Omental fat pad (tissue), 4 donors: Measurements from ENCODE around the gene JTB. TPM values are rescaled to one million over a fixed set of nuclear protein-coding genes. Genes with fewer than 3 reads are reported as not detected.
A peak's percentile ranks its signal among the peaks of the same experiment; 100 is the strongest.

Source experiments
- ATAC-seq: fragments of 150-250 bp; one replicate; pipeline ENCODE4 v1.9.1; 2016; ENCODE audit warnings: mild to moderate bottlenecking, moderate library complexity; ENCODE audit not compliant: low FRiP score
- DNase-seq: peaks from one replicate; pipeline ENCODE4 v3.0.0-alpha.2; 2019; ENCODE audit warnings: low spot score
- total RNA-seq, 4 donors: library from RNA; depleted of rRNA; stranded (reverse); fragments of >200 nt; gene quantifications; one replicate each; pipeline ENCODE4 v1.1.0, GENCODE V29; 2016
- TF ChIP-seq, protein P1 (sequence below), 3 donors: fragments of 450-650 bp; IDR thresholded peaks; one replicate each; pipeline ENCODE4 v1.5.1; 2016 to 2017; ENCODE audit warnings: antibody characterized with exemption in 3 of 3, mild to moderate bottlenecking in 3 of 3, moderate library complexity in 2 of 3

Gene JTB
- total RNA-seq, 4 donors from 2014 or later, result 190 to 258 (median 208) TPM

DNA sequence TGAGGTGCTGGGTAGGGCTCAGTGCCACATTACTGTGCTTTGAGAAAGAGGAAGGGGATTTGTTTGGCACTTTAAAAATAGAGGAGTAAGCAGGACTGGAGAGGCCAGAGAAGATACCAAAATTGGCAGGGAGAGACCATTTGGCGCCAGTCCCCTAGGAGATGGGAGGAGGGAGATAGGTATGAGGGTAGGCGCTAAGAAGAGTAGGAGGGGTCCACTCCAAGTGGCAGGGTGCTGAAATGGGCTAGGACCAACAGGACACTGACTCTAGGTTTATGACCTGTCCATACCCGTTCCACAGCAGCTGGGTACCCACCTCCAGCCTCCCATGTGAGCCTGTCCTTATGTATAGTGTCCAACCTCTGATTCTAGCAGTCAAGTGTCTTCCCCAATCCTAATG, 18.0 kb downstream of the JTB start:
- ATAC-seq (no peak), DNase-seq (no peak)
- TF ChIP-seq, protein P1, sequence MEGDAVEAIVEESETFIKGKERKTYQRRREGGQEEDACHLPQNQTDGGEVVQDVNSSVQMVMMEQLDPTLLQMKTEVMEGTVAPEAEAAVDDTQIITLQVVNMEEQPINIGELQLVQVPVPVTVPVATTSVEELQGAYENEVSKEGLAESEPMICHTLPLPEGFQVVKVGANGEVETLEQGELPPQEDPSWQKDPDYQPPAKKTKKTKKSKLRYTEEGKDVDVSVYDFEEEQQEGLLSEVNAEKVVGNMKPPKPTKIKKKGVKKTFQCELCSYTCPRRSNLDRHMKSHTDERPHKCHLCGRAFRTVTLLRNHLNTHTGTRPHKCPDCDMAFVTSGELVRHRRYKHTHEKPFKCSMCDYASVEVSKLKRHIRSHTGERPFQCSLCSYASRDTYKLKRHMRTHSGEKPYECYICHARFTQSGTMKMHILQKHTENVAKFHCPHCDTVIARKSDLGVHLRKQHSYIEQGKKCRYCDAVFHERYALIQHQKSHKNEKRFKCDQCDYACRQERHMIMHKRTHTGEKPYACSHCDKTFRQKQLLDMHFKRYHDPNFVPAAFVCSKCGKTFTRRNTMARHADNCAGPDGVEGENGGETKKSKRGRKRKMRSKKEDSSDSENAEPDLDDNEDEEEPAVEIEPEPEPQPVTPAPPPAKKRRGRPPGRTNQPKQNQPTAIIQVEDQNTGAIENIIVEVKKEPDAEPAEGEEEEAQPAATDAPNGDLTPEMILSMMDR (IDR thresholded peaks at IDR 0.05), result no peak

DNA sequence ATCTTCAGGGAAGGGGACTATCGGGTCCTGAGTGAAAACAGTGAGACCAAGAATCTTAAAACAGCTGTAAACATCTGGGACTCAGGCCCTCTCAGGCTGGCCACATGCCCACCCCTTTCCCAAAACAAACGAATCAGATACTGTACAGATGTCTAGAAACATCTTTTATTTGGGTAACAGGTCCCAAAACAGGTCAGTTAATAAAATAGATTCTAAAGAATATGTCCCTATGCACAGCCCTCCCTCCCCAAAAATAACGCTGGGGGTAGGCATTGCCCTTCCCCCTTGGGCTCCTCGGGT, 18.6 kb downstream of the JTB start:
- ATAC-seq (peak; percentile 1), DNase-seq (no peak)
- TF ChIP-seq, protein P1 (IDR thresholded peaks at IDR 0.05), result no peak

DNA sequence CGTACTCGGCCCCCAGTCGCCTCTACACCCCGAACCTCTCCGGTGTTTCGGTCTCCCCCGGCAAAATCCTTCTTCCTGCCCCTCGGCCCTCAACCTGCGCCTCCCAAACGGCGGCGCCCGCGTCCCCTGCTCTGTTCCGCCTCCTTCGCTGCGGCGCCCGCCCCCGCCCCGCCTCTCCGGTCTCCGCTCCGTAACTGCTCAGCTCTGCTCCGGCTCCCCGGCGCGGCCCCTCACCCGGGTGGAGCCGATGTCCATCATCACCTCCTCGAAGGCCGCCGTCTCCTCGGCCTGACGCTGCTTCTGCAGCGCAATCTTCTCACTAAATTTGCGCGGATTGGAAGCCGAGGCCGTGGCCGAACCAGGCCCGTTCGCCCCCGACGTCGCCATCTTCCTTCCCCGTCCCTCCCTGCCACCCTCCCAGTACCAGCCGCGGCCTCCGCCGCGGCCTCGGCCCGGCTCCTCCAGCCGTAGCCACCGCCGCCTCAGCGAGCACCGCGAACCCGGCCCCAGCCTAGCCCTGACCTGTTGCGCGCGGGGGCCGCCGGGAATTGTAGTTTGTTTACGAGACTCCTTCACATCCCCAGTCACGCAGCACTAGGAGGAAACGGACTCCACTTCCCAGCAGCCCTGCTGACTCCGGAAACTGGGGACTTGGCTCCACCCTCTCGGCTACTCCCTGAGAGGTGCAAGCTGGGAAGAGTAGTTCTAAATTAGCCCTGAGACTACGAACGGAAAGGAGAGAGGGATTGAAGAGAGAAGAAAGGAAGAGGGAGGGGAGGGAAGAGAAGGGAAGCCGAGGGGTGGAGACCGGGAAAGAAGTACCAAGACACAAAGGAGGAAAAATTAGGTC, 19.1 kb downstream of the JTB start, which contains the start of gene CRTC2:
Gene CRTC2 (minus strand): TSS at position 502 of the 850 bp plus-strand sequence. CDS start 115 bp downstream, at position 387.
- TF ChIP-seq, protein P1 (IDR thresholded peaks at IDR 0.05), result no peak
- DNase-seq (peak; percentile 98), ATAC-seq (peak; percentile 86)

DNA sequence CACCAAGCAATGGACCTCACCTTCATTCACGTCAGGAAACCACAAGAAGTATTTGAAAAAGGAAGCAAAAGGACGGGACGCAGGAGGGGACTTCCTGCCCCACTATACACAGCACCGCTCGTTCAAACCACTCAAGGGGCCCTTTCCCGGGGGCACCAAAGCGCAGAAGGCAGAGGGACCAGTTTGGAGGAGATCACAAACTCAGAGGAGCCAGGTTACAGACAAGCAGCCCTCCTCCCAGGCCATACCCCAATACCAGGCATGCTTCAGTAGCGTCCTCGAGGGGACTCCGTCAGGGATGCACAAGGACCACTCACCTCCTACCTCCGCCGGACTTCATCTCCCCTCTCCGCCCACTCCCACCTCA, 19.7 kb downstream of the JTB start:
- TF ChIP-seq, protein P1 (IDR thresholded peaks at IDR 0.05), result no peak
- DNase-seq (no peak), ATAC-seq (no peak)

DNA sequence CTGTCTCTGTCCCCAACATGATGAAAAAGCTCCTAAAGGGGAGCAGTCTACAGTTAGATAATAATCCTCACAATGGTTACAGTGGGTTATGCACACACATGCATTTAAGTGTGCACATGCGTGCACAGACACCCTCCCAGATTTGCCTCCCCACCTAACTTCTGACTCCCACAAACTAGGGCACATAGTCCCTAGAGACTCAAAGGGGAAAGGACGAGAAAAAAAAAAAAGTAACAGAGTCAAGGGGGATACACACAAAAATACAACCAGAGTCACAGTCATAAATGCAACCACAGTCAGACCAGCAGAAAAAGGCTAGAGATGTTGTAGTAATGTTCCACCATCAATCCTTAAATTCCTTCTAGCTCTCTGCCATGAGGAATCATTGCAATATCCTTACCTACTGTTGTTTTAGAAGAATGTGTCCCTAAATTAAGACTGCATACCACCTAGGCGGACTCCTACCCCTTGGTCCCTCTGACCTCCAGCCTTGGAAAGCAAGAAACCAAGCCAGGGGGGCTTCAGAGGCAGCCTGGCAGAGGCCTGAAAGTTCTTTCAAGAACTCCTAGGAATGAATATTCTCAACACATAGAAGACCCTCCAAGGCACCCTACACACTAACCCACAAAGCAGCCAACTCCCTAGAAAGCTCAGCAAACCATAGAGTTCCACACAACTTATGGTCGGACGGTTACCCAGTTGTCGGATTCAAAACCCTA, 20.3 kb downstream of the JTB start:
- TF ChIP-seq, protein P1 (IDR thresholded peaks at IDR 0.05), result no peak
- no peak for DNase-seq
- no peak for ATAC-seq

DNA sequence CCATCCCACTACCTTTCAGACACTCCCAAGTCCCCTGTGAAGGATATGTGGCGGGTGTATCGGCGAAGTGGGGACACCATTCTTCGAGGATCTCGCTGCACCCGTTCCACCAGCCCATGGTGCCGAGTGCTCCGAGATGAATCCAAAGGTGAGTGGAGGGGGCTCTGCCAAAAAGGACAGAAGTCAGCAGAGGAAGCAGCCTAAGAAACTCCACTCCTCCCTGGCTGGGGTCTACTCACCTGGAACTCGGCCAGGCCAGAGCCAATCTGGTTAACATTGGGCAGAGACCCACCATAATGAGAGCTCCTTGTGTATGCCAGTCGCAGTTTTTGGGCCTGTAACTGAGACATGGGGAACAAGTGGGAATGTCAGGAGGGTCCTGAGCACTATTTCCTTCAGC, 22.6 kb downstream of the JTB start:
- DNase-seq (no peak), ATAC-seq (no peak)
- TF ChIP-seq, protein P1 (IDR thresholded peaks at IDR 0.05), result no peak
